Measurements from ENCODE around the gene CPT1B.
"Not testable (repeated sequence)": the region's sequence is repeated elsewhere in the genome, so short reads cannot be mapped to it uniquely, and the experiment has no call there.

Gene CPT1B

GRCh38 chr22:50577987-50578775, at the start of gene CPT1B:
CPT1B (minus strand) TSS chr22:50578427; CDS start chr22:50577915, 512 bp downstream.
- DNase-seq, result no peak

DNA sequence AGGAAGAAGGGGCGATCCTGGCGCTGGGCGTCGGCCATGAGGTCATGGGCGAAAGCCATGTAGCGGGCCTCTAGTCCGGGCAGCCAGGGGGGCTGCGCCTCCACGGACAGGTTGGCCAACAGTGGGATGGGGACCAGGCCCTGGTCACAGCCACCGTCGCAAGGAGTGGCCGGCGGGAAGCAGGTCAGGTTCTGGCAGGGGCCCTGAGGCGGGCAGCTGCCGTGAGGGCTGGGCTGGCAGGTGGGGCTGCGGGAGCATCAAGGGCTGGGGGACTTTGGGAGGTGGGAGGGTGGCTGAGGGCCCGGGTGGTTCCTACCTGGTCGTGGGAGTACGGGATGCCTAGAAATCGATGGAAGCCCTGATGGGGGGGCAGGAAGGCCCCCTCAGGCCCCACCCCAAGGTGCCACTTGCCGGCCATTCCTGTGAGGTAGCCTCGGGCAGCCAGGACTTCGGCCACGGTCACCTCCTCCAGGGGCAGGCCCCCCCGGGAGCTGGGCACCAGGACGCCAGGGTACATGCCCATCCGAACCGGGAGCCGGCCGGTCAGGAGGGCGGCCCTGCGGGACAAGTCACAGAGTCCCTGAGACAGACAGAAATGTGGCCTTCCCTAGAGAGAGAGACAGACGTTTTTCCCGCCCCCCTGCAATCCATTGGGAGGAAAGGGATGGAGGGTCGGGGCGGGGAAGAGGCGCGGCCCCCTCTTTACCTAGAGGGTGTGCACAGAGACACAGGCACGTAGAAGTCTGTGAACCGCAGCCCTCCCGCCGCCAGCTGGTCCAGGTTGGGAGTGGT, 48.8 kb upstream of the CPT1B start:
- DNase-seq, result no peak

GRCh38 chr22:50626314-50626849, 48.2 kb upstream of the CPT1B start:
- DNase-seq, result no peak

DNA sequence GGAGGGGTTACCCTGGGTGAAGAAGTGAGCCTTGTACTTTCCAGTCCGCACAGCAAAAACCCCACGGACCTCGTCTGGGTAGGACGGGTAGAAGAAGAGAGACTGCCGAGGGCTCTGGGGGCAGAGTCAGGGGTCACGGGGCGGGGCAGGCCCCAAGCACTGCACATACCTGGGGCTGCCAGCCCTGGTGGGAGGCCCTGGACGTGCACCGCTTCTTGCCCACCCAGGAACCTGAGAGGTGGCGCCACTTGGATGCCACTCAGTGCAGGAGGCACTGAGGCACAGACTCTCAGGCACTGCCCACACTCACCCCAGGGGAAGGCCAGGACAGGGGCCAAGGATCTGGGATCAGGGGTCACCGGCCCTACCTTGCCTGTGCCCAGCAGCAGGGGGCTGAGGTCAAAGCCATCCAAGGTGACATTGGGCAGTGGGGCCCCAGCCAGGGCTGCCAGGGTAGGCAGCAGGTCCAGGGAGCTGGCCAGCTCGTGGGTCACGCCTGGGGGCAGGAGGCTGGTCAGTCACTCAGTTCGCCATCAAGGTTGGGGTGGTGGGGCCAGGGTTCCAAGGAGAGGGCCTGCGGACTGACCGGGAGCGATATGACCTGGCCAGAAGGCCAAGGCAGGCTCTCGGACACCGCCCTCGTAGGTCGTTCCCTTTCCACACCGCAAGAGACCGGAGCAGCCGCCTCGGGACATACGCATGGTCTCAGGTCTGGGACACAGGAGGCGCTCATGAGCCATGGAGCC, 47.5 kb upstream of the CPT1B start:
- no peak for DNase-seq

- no peak for DNase-seq
Observed at GRCh38 chr22:50625131-50625567, 46.9 kb upstream of the CPT1B start.

GRCh38 chr22:50624347-50625130, 46.3 kb upstream of the CPT1B start:
- DNase-seq, result no peak

GRCh38 chr22:50622723-50623327, 44.6 kb upstream of the CPT1B start:
- DNase-seq, result peak; percentile 62

- DNase-seq, result no peak
Observed at GRCh38 chr22:50621948-50622722, 43.9 kb upstream of the CPT1B start.

GRCh38 chr22:50621356-50621880, 43.2 kb upstream of the CPT1B start:
- peak; percentile 48 for DNase-seq

DNA sequence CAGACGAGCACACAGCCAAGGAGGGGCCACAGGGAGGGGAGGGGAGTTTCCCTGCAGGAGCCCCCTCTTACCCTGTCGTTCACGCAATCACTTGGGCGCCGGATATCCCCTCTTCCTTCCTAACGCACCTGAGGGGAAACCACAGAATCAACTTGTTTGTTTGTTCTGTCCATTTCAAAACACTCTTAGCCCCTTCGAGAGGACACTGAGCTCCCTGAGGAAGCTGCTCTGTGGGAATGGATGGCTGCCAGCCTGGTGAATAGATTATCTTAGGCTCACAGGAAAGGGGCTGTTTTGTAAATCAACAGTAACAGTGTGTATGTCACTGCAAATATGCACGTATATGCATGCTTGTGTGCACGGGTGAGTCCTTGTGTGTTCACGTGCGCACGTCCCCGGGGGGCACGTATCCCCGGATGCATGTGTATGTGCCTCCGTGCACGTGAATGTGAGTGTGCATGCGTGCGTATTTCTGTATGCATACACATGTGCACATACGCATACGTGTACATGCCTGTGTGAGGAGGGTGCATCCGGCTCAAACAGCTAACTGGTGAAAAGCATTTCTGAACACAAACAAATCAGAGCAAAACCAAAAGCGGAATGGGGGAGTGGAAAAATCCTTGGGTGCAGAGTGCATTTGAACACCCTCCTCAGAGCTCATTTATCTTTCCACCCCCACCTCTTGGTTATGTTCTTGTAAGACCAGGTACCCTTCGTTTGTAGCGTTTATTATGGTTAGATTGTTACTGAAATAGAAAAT, 42.5 kb upstream of the CPT1B start:
- peak; percentile 68 for DNase-seq

GRCh38 chr22:50614296-50614695, 36.1 kb upstream of the CPT1B start:
- not testable (repeated sequence) for DNase-seq

- peak; percentile 8 for DNase-seq
Observed at GRCh38 chr22:50613291-50613981, 35.2 kb upstream of the CPT1B start.

DNA sequence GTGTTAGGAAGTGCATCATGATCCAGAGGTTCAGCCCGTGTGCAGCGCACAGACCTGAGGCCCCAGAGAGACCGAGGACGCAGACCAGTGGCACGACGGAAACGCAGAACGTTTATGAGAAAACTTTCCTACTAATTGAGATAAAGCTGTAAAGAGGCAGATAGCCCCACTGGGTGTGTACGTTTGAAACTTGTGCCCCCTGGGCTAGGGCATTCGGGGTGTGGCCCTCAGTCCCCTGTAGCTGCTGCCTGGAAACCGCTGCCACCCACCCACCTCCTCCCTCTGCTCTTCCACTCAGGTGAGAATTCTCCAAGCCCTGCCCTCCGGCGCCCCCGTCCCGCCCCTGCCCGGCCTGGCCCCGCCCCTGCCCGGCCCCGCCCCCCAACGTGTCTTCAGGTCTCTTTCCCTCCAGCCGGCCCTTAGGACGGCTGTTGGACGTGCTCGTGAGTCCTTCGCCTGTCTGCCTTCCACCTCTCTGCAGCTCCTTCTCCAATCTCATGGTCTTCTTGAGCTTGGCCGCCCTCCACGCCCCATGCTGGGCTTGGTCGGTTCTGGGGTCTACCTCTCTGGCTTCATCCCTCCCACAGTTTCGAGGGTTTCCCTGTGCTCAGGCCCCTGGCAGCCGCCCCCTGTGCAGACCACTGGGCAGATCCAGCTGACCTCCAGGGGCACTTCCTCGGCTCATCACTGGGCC, 34.4 kb upstream of the CPT1B start:
- DNase-seq, result peak; percentile 19

- DNase-seq, result no peak
Observed at GRCh38 chr22:50612168-50612527, 33.9 kb upstream of the CPT1B start.

DNA sequence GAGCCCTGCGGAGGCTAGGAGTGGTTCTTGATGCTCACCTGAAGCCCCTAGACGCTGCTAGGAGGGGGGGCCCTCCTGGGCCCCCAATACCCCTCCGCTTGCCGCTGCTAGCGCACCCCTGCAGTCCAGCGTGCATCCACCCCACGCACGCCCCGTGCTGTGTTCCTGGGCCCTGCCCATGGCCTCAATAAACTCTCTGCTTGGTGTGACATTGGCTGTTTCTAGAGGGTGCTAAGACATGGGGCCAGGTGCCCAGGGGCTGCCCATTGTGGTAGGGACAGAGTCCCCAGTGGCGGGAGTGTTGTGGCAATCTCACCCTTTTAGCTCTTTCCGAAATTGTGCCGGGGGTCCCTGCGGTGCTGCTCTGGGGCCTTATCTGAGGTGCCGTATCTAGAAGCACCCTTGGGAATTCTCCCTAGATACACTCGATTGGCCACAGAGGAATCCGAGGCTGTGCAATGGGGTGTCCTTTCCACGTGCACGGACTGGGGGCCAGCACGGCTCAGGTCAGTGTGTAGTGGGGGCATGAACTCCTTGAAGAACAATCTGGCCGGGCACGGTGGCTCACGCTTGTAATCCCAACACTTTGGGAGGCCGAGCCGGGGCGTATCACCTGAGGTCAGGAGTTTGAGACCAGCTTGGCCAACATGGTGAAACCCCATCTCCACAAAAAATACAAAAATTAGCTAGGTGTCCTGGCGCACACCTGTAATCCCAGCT, 33.3 kb upstream of the CPT1B start:
- no peak for DNase-seq

- no peak for DNase-seq
Observed at GRCh38 chr22:50610581-50610980, 32.4 kb upstream of the CPT1B start.

DNA sequence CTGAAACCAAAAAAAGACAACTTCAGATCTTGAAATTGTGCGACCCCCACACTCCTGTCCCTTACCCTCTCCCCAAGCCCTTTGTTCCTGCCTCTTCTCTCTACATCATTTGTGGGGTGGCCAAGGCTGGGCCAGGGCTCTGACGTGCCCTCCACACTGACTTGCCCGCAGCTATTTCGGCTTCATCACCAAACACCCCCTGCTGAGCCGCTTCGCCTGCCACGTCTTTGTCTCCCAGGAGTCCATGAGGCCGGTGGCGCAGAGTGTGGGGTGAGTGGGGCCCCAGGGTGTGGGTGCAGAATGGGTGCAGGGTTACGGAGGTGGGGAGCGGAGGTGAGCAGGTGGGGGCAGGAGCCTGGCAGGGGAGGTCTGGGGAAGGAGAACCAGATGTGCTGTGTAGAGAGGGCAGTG, 31.8 kb upstream of the CPT1B start:
- DNase-seq, result no peak

DNA sequence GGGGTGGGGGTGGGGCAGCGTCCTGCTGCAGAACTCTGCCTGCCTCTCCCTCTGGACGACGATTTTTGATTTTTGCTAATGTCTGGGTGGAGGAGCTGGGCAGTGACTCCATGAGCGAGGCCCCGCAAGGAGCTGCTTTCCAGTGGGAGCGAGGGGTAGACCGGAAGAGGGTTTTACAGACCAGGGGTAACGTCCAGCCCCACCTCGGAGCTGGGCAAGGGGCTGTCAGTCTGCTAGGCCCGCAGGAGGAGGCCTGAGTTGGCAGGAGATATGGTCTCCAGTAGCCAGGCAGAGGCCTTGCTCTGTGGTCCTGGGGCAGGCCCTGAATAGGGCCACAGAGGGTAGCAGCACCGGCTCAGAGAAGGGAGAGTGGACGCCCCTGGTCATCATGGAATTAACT, 31.4 kb upstream of the CPT1B start:
- no peak for DNase-seq
